Measurements from ENCODE around the gene IL4.

IL4 gene

DNA sequence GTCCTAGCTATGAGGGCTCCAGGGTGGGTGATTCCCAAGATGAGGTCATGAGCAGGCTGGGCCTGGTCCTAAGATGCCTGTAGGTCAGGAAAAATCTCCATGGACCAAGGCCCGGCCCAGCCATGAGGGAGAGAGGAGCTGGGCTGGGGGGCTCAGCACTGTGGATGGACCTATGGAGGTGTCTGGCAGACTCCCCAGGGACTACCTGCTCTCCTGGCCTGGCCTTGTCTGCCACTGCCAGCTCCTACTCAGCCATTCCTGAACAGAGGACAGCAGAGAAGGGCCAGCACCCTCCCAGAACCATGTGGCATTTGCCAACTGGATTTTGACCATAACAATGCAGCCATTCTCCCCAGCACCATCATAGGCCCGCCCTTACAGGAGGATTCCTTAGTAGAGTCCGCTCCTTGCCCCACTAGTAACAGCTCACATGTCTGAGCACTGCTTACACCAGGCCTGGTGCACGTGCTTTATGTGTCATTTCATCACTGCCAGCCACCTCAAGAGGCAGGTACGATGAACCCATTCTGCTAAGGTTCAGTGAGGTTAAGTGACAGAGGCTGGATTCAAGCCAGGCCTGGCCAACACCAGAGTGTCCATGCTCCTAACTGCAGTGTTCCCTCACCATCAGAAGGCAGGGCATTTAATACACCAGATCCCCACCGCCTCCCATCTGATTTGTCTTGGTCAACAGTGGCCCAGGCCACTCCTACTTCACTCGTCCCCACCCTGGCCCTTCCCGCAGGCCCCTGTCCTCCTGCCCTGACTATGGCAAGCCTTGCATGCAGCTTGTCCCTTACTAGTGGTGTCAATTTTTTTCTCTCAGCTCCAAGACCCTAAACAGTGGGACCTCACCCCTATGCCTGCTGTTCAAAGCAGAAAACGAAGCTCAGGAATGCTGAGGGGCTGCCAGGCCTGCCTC lies 15.1 kb upstream of the IL4 start:
- DNase-seq = no peak

DNA sequence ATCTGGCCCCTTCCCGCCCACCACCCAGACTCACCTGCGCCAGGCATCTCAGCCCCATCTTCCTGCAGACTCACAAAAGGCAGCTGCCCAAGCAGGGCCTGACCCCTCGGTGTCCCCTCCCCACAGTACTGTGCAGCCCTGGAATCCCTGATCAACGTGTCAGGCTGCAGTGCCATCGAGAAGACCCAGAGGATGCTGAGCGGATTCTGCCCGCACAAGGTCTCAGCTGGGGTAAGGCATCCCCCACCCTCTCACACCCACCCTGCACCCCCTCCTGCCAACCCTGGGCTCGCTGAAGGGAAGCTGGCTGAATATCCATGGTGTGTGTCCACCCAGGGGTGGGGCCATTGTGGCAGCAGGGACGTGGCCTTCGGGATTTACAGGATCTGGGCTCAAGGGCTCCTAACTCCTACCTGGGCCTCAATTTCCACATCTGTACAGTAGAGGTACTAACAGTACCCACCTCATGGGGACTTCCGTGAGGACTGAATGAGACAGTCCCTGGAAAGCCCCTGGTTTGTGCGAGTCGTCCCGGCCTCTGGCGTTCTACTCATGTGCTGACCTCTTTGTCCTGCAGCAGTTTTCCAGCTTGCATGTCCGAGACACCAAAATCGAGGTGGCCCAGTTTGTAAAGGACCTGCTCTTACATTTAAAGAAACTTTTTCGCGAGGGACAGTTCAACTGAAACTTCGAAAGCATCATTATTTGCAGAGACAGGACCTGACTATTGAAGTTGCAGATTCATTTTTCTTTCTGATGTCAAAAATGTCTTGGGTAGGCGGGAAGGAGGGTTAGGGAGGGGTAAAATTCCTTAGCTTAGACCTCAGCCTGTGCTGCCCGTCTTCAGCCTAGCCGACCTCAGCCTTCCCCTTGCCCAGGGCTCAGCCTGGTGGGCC lies 13.9 kb upstream of the IL4 start:
- no peak for DNase-seq

DNA sequence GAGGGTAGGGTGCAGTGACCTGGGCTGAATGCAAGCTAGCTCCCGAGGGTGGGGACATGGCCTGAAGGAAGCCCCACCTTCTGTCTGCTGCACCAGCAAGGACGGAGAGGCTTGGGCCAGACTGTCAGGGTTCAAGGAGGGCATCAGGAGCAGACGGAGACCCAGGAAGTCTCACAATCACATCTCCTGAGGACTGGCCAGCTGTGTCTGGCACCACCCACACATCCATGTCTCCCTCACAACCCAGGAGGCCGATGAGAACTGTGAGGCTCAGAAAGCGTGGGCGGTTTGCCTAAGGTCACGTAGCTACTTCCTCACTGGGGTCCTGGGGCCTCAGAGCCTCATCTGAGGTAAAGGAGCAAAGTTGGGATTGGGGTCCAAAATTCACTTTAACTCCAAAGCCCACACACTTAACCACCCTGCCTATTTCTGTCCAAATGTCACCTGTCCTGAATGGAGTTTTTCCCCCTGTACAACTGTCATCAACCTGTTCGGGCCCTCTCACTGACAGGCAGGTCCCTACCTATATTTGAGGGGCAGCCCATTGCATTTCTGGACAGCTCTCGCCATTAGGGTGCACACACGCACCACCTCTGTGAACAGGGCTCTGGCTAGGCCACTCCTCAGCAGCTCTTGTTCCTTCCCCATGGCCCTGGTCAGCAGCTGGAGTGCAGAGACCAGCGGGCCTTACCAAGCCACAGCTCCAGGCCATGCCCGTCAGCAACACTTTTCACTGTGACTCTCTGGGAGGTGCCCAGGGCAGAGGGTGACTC lies 12.4 kb upstream of the IL4 start:
- DNase-seq = peak; percentile 31

DNA sequence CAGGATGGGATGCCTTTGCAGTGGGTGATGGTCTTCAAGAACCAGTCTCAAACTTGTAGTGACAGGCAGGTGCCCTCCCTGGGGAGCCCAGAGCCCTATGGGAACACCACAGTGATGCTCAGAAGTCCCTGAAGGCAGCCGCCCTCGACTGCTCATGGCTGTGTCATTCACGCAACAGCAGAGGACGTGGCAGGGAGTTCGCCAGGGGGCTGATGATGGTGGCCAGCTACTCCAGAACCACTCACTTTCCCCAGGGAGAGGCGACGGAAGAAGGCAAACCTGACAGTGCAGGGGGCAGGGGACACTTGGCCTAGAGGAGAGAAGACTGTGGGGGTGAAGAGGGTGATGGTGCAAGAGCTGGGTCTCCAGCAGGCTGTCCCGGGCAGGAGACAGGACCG lies 11.8 kb upstream of the IL4 start:
- DNase-seq = no peak

DNA sequence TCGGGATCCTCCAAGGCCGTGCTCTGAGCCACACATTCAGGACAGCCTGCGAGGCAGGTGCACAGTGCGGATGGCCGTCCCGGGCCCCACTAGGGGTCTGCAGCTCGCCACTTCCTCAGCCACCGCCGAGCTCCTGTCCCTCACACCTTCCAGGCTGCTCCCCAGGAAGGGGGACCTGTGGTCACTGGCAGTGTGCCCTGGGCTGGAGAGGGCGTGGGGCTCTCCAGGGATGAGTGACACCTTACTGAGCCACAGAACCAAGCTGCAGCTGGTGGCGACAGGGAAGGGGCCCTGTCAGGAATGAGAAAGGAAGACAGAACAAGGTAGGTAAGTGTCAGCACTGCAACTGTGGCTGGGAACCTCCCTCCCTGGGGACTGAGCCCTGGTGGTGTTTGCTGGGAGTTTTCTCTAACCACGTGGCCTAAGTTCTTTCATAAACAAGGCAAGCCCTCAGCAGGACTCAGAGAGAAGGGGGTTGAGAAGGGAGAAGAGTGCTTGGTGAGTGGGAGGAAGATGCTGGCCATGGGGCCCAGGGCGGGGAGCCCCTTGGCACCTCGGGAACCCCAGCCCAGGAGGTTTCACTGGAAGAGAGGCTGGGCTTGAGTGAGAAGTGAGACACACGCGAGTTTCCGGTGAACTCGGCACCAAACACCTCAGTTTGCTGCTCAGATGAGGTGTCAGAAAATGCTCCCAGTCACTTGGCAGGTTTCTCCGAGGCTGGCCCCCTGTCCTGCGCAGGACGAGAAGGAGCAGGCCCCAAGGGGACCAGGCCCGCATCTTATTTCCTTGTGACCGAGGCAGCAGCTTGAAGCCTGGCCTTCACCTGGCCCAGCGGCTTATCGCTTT lies 10.6 kb upstream of the IL4 start:
- peak; percentile 61 for DNase-seq

DNA sequence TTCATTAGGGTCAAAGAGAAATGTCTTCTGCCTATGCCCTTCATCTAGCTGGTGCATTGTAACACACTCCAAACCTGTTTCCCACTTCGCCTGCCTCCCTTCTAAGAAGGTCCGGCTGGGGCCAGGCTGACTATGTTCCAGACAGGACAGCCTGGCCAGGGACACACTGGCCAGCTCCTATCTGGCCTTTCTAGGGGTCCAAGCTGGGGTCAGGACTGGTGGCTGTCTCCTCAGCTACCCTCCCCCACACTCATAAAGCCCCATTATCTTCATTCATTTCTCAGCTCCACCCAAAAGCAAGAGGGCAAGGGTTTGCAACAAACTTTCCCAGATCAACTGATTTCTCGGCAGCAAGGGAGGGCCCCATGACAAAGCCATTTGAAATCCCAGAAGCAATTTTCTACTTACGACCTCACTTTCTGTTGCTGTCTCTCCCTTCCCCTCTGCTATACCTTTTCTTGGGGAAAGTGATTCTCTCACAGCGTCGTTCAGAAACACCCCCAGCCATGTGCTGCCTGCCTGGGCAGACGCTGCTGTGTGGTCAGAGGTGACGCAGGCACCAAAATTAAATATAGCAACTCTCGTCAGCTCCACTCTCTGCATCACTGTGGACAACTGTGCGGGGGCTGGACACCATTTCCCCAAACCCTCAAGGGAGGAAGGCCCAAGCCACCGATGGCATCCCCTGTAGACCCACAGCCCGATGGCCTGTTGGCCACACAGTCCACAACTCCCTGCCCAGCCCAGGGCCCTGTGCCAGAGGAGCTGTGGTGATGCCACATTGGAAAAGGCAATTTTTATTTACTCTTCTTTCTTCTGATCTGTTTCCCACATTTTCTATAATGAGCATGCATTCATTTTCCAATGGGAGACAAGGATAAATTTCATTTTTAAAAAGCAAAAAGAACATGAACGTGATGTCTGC lies 9.8 kb upstream of the IL4 start:
- DNase-seq = peak; percentile 51

DNA sequence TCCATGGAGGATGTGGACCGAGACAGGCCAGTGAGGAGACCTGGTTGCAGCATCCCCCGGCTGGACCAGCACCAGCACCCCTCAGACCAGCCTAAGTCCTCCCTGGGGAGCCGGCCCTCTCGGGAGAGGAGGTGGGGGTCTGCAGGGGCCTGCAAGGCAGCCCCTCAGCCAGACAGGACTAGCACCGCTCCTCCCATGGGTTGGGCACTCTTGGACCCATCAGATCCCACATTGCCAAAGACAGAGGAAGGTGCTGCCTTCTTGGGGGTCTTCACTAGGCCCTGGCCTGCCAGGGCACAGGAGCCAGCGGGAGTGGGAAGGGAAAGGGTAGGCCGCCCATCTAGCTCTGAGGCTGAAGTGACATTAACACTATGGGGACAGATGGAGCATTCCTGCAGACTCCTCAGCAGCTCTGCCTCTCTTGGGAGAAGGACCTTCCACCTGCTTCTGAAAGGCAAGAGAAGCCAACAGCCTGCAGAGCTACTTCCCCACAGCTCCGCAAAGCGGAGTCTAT lies 9.0 kb upstream of the IL4 start:
- no peak for DNase-seq

DNA sequence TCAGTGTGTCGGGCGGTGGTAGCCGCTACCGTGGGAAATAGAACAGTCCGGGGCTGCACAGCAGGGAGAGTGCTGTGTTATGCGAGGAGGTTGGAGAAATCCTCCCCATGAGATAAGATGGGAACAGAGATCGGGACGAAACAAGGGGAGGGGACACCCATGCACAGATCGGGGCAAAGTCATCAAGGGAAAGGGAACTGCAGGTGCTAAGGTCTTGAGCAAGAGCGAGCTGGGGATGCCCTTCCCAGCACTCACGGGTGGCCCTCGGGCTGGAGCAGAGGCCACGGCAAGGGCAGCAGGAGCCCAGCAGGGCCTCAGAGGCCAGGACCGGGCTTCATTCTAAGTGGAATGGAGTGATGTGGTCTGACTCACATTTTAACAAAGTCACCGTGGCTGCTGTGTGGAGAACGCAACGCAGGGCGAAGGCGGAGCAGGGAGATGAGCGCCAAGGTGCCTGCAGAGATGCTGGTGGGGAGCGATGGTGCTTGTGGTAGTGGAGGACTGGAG lies 8.2 kb upstream of the IL4 start:
- DNase-seq = no peak

DNA sequence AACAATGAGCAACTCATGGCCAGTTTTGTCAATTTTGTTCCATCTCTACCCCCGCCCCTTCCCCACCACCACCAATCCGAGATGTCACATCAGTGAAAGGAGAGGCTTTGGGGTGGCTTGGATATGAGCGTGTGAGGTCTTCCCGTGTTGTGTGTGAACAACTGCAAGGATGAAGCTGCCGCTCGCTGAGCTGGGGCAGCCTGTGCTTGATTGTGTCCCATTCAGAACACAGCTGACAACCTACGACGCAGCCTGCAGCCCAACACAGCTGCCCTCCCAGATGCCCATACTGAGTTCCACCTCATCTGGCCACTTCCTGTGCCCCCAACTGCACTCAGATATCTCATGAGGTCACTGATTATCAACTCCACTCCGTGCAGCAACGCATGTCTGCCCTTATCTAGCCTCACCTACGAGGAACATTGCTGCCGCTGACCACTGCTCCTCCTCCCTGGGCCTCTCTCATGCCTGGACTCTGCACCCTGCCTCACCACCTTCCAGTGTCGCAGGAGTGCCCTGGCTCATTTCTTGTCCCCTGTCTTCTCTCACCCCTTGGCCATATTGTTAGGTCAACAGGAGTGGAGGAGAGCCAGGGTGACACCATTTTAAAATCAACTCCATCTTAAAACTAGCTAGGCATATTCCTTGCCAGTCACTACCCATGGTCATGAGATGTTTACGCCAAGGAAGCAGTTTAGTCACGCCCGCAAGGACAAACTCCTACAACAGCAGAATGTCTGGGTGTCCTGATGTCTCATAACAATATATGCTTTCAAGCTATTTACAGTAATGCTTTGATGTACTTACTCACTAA lies 7.3 kb upstream of the IL4 start:
- peak; percentile 62 for DNase-seq

DNA sequence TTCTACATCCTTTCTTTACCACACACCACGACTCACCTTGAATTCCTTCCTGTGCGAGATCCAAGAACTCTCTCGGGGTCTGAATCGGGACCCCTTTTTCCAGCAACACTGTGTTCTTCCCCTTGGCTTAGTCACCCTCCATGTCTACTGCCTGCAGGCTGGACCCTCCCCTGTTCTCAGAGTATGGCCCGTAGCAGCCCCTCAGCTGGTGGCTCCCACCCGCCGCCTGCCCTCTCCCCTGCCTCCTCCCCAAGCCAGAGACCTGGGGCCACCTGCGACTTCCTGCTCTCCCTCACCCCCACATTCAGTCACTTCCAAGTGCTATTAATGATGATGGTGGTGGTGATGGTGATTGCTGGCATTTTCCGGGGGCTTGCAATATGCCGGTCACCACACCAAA lies 6.5 kb upstream of the IL4 start:
- no peak for DNase-seq

DNA sequence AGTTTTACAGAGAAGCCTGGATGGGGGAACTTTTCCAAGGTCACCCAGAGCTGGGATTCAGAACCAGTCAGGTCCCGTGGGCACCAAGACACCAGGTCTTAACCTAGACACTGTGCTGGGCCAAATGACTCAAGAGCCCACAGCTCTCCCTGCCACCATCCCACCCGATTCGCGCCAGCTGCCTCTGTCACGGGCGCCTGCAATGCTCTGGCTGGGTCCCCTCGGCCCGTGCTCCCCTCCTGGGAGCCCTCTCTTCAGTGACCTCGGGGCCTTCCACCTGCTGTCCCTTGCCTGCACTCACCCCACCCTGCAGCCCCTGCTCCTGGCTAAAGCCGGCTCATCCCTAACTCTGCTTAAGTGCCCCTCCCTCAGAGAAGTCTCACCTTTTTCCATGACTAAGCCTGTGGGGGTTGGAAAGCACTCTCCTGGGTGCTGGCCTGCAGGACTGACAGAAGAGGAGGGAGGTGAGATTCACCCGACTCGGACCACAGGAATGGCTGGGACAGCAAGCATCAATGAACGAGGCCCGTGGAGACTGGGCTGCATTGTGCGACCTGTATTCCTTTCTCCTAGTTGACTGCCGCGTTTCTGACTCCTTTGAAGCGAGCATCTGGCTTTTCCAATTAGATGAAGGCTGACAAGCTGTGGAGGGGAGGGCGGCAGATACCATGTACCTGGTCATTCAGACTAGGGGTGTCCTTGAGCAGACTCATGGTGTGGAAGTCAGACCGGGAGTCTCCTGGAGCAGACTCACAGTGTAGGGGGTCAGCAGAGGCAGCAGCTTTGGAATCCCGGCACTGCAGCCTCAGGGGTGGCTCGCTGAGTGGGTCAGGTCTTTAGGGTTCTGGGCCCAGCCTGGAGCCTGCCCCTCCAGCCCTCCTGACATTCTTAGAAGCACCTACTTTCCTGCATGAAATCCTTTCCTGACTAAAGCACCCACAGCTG lies 5.8 kb upstream of the IL4 start:
- DNase-seq = no peak

DNA sequence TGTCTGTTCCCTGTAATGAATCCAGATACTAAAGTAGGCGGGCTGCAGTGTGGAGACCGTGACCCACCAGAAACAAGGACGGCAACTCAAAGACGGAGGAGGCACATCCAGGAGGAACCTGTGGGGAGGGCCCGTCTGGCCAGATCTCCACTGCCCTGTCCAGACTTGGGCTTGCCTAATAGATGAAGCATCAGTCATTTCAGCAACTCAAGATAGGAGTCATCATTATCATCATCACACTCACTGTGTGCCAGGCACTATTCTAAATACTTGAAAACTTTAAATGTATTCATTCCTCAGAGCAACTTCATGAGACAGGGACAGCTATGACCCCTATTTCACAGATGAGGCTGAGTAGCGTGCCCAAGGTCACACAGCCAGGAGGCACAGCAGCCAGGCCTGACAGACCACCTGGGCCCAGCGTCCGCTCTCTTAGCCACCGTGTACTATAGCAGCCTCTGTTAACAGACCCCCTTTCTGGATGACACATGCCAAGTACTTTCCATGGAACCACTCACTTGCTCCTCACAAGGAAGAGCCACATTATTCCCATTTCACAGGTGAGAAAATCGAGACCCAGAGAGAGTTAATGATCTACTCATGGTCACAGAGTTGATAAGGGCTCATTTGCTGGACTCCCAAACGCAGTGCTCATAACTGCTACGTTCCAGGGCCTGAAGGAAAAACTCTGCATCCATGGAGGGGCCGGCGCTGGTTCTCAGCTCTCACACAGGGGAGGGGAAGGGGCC lies 4.9 kb upstream of the IL4 start:
- no peak for DNase-seq

DNA sequence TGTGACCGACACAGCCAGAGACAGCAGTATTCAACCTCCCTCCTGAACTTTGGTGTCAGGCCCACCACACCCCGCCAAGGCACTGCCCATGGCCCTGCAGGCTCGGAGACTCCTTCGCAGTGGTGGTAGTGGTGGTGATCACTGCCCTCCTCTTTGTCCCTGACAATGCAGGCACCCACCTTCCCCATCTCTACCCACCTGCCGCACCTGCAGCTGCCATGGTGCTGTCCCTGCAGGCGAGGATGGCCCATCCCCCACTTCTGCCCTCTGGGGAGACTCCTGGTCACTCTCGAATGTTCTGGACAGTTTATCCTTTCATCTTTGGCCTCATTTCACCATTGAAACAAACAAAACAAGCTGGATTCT lies 4.4 kb upstream of the IL4 start:
- no peak for DNase-seq

DNA sequence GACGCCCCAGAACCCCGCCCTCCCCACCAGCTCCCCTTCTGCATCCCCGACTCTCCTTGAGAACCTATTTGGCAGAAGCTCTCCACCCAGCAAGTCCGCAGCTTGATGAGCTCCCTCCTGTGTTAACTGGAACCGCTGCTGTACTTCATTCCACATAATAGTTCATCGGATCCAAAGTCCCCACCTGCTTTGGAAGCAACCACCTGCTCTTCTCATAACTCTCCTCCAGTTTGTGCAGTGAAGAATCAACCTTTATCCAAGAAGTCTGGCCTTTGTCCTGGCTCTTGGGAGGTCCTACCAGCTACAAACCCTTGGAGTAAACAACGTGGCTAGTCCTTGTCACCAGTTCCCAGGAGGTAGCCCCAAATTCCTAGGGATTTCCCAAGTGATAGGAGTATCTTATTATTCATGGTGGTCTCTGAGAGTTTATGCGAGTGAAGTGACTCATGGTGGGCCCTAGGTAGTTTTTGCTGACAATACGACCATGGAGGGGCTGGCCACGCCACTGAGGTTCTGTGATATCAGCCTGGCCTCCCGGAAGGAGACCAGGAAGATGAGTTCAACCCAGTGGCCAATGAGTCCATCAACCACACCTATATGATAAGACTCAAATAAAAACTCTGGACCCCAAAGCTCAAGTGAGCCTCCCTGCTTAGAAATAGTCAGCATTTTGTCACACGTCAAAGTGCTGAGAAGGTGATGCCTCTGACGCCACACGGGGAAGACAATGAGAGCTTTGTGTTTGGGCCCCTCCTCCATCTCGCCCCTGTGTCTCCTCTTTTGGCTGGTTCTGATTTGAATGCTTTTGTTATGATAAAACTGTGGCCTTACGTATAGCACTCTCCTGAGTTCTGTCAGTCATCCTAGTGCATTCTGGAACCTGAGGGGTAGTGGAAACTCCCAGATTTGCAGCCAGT lies 3.6 kb upstream of the IL4 start:
- no peak for DNase-seq

DNA sequence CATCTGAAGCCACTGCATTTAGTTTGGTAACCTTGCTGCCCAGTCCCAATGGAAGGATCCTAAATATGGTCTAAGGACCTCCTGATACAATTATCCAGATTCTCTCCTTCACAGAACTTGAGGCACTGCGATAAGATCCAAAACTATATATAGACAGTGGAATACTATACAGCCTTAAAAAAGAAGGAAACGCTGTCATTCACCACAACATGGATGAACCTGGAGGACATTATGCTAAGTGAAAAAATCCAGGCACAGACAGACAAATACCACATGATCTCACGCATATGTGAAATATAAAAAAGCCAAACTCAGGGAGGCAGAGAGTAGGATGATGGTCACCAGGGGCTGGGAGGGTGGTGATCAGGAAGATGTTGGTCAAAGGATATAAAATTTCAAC lies 2.8 kb upstream of the IL4 start:
- DNase-seq = no peak

DNA sequence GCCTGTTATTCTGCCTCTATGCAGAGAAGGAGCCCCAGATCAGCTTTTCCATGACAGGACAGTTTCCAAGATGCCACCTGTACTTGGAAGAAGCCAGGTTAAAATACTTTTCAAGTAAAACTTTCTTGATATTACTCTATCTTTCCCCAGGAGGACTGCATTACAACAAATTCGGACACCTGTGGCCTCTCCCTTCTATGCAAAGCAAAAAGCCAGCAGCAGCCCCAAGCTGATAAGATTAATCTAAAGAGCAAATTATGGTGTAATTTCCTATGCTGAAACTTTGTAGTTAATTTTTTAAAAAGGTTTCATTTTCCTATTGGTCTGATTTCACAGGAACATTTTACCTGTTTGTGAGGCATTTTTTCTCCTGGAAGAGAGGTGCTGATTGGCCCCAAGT lies 301 bp upstream of the IL4 start:
- DNase-seq = peak; percentile 54
